Measurements from ENCODE around the gene KLC1. TPM values are rescaled to one million over a fixed set of nuclear protein-coding genes. Genes with fewer than 3 reads are reported as not detected.

KLC1 gene
- total RNA-seq, 1 donor from 2014 or later: 178 TPM

DNA sequence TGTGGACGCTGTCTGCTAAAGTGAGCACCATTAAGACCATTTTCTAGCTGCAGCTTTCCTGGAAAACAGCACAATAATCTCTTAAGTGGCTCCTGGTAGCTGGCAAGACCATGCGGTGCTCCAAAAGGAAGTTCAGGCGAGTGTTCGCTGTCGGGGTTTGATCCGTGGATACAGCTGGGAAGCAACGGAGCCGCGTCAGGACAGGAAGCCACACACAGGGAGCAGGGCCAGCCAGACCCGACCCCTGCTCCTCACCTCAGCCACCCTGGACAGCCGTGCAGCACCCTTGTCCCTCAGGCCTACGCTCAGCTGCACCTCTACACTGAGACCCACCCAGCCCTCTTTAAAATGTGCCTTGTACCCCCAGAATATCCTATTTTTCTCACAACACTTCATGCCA, 106.0 kb downstream of the KLC1 start:
- TF ChIP-seq CTCF (IDR thresholded peaks at IDR 0.05; ENCODE audit: unreplicated experiment): no peak
- Mint-ChIP-seq H3K27me3 (no peaks in the 10 kb centered on the region), H3K27ac (no peak overlapping the region), H3K4me1 (ENCODE audit: low read depth) (no peaks in the 10 kb centered on the region), H3K9me3 (ENCODE audit: low read depth) (no peaks in the 10 kb centered on the region), H3K36me3 (ENCODE audit: insufficient read depth) (peaks cover 16% of the 10 kb centered on the region), H3K4me3 (ENCODE audit: low read depth) (no peak overlapping the region)
- DNase-seq (ENCODE audit: low spot score, unreplicated experiment): no peak

DNA sequence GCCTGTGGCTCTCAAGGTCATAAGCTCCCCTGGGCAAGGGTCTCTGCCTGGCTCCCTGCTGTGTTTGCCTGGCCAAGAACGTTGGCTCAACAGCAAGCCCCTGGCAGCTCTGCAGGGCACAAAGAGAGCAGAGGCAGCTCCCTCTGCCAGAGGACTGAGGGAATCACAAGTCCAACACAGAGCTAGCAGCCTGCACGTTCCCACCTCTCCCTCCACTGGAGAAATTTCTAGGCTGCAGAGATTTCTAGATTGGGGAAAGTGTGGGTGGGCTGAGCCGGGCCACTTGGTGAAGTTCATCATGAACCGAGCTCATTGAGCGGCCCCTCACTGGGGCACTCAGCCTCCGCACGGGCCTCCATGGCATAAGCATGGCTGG, 106.4 kb downstream of the KLC1 start:
- H3K4me1 Mint-ChIP-seq (ENCODE audit: low read depth): no peaks in the 10 kb centered on the region
- H3K4me3 Mint-ChIP-seq (ENCODE audit: low read depth): no peak overlapping the region
- H3K27me3 Mint-ChIP-seq: no peaks in the 10 kb centered on the region
- H3K27ac Mint-ChIP-seq: no peak overlapping the region
- no peak for TF ChIP-seq CTCF (IDR thresholded peaks at IDR 0.05; ENCODE audit: unreplicated experiment)
- no peak for DNase-seq (ENCODE audit: low spot score, unreplicated experiment)
- H3K36me3 Mint-ChIP-seq (ENCODE audit: insufficient read depth): peaks cover 17% of the 10 kb centered on the region
- no peaks in the 10 kb centered on the region for H3K9me3 Mint-ChIP-seq (ENCODE audit: low read depth)

- H3K27me3 Mint-ChIP-seq: no peaks in the 10 kb centered on the region
- no peaks in the 10 kb centered on the region for H3K4me1 Mint-ChIP-seq (ENCODE audit: low read depth)
- H3K4me3 Mint-ChIP-seq (ENCODE audit: low read depth): no peak overlapping the region
- H3K36me3 Mint-ChIP-seq (ENCODE audit: insufficient read depth): peaks cover 17% of the 10 kb centered on the region
- DNase-seq (ENCODE audit: low spot score, unreplicated experiment): no peak
- no peak for TF ChIP-seq CTCF (IDR thresholded peaks at IDR 0.05; ENCODE audit: unreplicated experiment)
- no peaks in the 10 kb centered on the region for H3K9me3 Mint-ChIP-seq (ENCODE audit: low read depth)
- H3K27ac Mint-ChIP-seq: no peak overlapping the region
Measured at GRCh38 chr14:103735815-103736545, 107.0 kb downstream of the KLC1 start.

DNA sequence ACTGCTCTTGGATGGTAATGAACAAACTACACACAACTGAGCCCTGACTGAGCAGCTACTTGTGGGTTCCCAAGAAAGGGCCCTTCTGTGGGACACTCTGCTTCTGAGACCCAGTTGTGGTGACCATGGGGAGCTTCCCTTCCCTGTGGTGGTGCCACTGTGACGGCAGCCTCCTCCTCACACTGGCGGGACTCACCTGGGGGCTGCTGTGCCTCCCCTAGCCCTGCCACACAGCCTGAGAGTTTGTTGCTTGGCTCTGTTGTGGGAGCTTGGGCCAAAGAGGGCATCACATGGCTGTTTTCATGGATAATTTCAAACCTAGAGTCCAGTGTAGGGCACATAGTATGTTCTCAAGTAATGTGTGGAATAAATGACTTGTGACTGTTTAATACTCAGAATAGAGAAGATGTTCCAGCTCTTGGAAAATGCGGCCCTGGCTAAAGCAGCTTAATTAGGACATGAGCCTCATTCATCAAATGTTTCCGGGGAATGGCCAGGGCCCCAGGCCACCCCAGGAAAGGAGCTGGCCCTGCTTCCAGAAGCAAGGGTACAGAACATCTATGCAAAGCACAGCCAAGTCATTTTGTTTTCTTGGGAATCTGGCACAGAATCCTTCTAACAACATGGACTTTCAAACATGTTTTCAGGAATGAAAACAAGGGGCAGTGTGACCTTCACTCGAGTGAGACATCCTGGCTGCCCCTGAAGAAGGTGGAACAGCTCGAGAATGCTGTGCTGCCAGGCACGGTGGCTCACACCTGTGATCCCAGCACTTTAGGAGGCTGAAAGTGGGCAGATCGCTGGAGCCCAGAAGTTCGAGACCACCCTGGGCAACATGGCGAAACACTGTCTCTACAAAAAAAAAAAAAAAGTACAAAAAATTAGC, 107.8 kb downstream of the KLC1 start:
- no peak for DNase-seq (ENCODE audit: low spot score, unreplicated experiment)
- H3K27me3 Mint-ChIP-seq: no peaks in the 10 kb centered on the region
- H3K4me3 Mint-ChIP-seq (ENCODE audit: low read depth): no peak overlapping the region
- H3K27ac Mint-ChIP-seq: no peak overlapping the region
- no peaks in the 10 kb centered on the region for H3K4me1 Mint-ChIP-seq (ENCODE audit: low read depth)
- no peaks in the 10 kb centered on the region for H3K9me3 Mint-ChIP-seq (ENCODE audit: low read depth)
- no peak for TF ChIP-seq CTCF (IDR thresholded peaks at IDR 0.05; ENCODE audit: unreplicated experiment)
- peaks cover 17% of the 10 kb centered on the region for H3K36me3 Mint-ChIP-seq (ENCODE audit: insufficient read depth)

DNA sequence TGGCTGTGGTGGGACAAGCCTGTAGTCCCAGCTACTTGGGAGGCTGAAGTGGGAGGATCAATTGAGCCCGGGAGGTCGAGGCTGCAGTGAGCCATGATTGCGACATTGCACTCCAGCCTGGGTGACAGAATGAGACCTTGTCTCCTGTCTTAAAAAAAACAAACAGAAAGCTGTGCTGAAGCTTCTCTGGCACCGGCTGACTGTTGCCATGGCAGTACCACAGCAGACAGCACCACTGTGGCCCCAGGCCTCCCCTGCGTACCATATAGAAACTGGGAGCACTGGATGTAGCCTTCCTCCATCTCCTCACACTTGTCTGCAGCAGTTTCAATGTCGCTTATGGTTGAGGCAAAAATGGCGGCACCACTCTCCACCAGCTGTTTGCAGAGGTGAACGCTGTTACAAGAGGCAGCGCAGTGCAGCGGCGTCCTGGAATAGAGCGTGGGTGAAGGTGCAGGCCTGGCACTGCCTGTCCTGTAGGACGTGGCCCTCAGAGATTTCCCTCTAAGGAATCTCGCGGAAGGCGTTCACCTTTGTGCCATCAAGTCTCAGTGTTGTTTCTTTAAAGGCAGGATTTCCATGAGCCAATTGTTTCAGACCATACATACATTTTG, 108.5 kb downstream of the KLC1 start:
- Mint-ChIP-seq H3K9me3 (ENCODE audit: low read depth) (no peaks in the 10 kb centered on the region), H3K4me3 (ENCODE audit: low read depth) (no peak overlapping the region), H3K27me3 (no peaks in the 10 kb centered on the region), H3K27ac (no peak overlapping the region), H3K36me3 (ENCODE audit: insufficient read depth) (peaks cover 17% of the 10 kb centered on the region), H3K4me1 (ENCODE audit: low read depth) (no peaks in the 10 kb centered on the region)
- no peak for DNase-seq (ENCODE audit: low spot score, unreplicated experiment)
- no peak for TF ChIP-seq CTCF (IDR thresholded peaks at IDR 0.05; ENCODE audit: unreplicated experiment)

Data from progenitor cell of endocrine pancreas (in vitro differentiated cells).